SKM-1 treated with dmso at 0.1 percent for 144 hours (cell line): ENCODE results near the gene ADAMTS18.
"Not testable (repeated sequence)": the region's sequence is repeated elsewhere in the genome, so short reads cannot be mapped to it uniquely, and the experiment has no call there.

Experiments
- DNase-seq: peaks from one replicate; lab custom pipeline; 2025; ENCODE audit not compliant: unreplicated experiment; lab: John Stamatoyannopoulos, UW

Gene ADAMTS18

GRCh38 chr16:77290451-77291115 is 144.3 kb downstream of the ADAMTS18 start:
- no peak for DNase-seq

GRCh38 chr16:77289331-77289809 is 145.5 kb downstream of the ADAMTS18 start:
- DNase-seq = no peak

GRCh38 chr16:77288222-77288621 is 146.6 kb downstream of the ADAMTS18 start:
- no peak for DNase-seq

- DNase-seq = no peak
Measured at GRCh38 chr16:77285676-77286075, 149.2 kb downstream of the ADAMTS18 start.

- DNase-seq = no peak
Measured at GRCh38 chr16:77282345-77282744, 152.5 kb downstream of the ADAMTS18 start.

- DNase-seq = not testable (repeated sequence)
Measured at GRCh38 chr16:77279316-77279715, 155.5 kb downstream of the ADAMTS18 start.

- DNase-seq = no peak
Measured at GRCh38 chr16:77277571-77277970, 157.3 kb downstream of the ADAMTS18 start.

GRCh38 chr16:77277141-77277540 is 157.7 kb downstream of the ADAMTS18 start:
- no peak for DNase-seq

GRCh38 chr16:77276661-77277060 is 158.2 kb downstream of the ADAMTS18 start:
- no peak for DNase-seq

GRCh38 chr16:77275303-77275702 is 159.5 kb downstream of the ADAMTS18 start:
- DNase-seq = not testable (repeated sequence)

GRCh38 chr16:77273815-77274214 is 161.0 kb downstream of the ADAMTS18 start:
- no peak for DNase-seq

- no peak for DNase-seq
Measured at GRCh38 chr16:77271532-77272426, 163.1 kb downstream of the ADAMTS18 start.

- not testable (repeated sequence) for DNase-seq
Measured at GRCh38 chr16:77266185-77266584, 168.6 kb downstream of the ADAMTS18 start.

GRCh38 chr16:77262971-77263370 is 171.9 kb downstream of the ADAMTS18 start:
- no peak for DNase-seq

GRCh38 chr16:77250400-77250799 is 184.4 kb downstream of the ADAMTS18 start:
- DNase-seq = no peak

GRCh38 chr16:77246150-77246549 is 188.7 kb downstream of the ADAMTS18 start:
- DNase-seq = no peak

- not testable (repeated sequence) for DNase-seq
Measured at GRCh38 chr16:77242471-77242870, 192.4 kb downstream of the ADAMTS18 start.

- no peak for DNase-seq
Measured at GRCh38 chr16:77238593-77238992, 196.2 kb downstream of the ADAMTS18 start.

- peak; percentile 71 for DNase-seq
Measured at GRCh38 chr16:77236063-77236511, 198.7 kb downstream of the ADAMTS18 start.

- DNase-seq = no peak
Measured at GRCh38 chr16:77234611-77235010, 200.2 kb downstream of the ADAMTS18 start.

GRCh38 chr16:77233799-77234519 is 200.9 kb downstream of the ADAMTS18 start:
- DNase-seq = no peak
